ENCODE measurements around the gene DOK6. TPM values are rescaled to one million over a fixed set of nuclear protein-coding genes. Genes with fewer than 3 reads are reported as not detected.

Gene DOK6
- total and polyA plus RNA-seq, 9 of the 15 experiments (the other 6 are each of a cell fraction or from before 2014, with no cell fraction given), result not detected

GRCh38 chr18:69556228-69556627, 155.5 kb downstream of the DOK6 start:
- Histone ChIP-seq H3K79me2 (ENCODE audit: control insufficient read depth, insufficient read depth, low read length) (no peaks in the 10 kb centered on the region), H3K27ac (ENCODE audit: extremely low read depth, low read depth, low read length) (no peak overlapping the region), H3K9me3 (replicated peaks; ENCODE audit: control insufficient read depth, insufficient read depth, low read depth, low read length) (no peaks in the 10 kb centered on the region), H3K4me3 (no peak overlapping the region), H3K27me3 (ENCODE audit: control insufficient read depth in 2 of 2, insufficient read depth in 2 of 2, low read length in 2 of 2) (no peaks in the 10 kb centered on the region), H2AFZ (ENCODE audit: low read depth, low read length) (no peak overlapping the region), H4K20me1 (replicated peaks; ENCODE audit: control insufficient read depth, insufficient read depth, low read length) (no peaks in the 10 kb centered on the region), H3K9me1 (ENCODE audit: control insufficient read depth, insufficient read depth, low read length) (no peaks in the 10 kb centered on the region), H3K4me2 (ENCODE audit: insufficient read depth, low read length) (no peak overlapping the region), H3K36me3 (ENCODE audit: control insufficient read depth, insufficient read depth, low read length) (no peaks in the 10 kb centered on the region), H3K9ac (ENCODE audit: insufficient read depth in 1 of 2, low read depth in 2 of 2, low read length in 2 of 2) (no peak overlapping the region), H3K4me1 (replicated peaks in 1 of 2; ENCODE audit: control insufficient read depth in 2 of 2, insufficient read depth in 2 of 2, low read length in 2 of 2) (no peaks in the 10 kb centered on the region)
- ChIA-PET CTCF (ENCODE audit: low intra/inter-chr PET ratio) (no interaction called here), POLR2A (no interaction called here)
- no TSS peak for BruUV-seq (replicated peaks)
- ATAC-seq (no peak), FAIRE-seq (no peak), DNase-seq (ENCODE audit: extremely low read depth in 1 of 4, low spot score in 3 of 4) (no peak)
- TF ChIP-seq EP400 (IDR thresholded peaks at IDR 0.05) (no peak), MXI1 (IDR thresholded peaks at IDR 0.05; ENCODE audit: low read depth, low read length) (no peak), ZNF175 (CRISPR knock-in tag; IDR thresholded peaks at IDR 0.05; ENCODE audit: low read depth) (no peak), ATF6 (CRISPR knock-in tag; IDR thresholded peaks at IDR 0.05) (no peak)
- in situ Hi-C loops (cut with MboI), result no loop called here
- intact Hi-C loops (cut with micrococcal nuclease), result no loop called here
- 2% methylated on average over 3 of the region's 3 CpGs for WGBS (ENCODE audit: insufficient coverage, low coverage, missing lambda C conversion rate)

- H2AFZ ChIP-seq (ENCODE audit: low read depth, low read length), result no peak overlapping the region
- H3K79me2 ChIP-seq (ENCODE audit: control insufficient read depth, insufficient read depth, low read length), result no peaks in the 10 kb centered on the region
- no TSS peak for BruUV-seq (replicated peaks)
- intact Hi-C loops (cut with micrococcal nuclease), result no loop called here
- no peak overlapping the region for H3K4me3 ChIP-seq
- ATAC-seq, result no peak
- DNase-seq (ENCODE audit: extremely low read depth in 1 of 4, low spot score in 3 of 4), result no peak
- H3K9me1 ChIP-seq (ENCODE audit: control insufficient read depth, insufficient read depth, low read length), result no peaks in the 10 kb centered on the region
- H3K36me3 ChIP-seq (ENCODE audit: control insufficient read depth, insufficient read depth, low read length), result no peaks in the 10 kb centered on the region
- FAIRE-seq, result no peak
- ChIA-PET CTCF (ENCODE audit: low intra/inter-chr PET ratio) (no interaction called here), POLR2A (no interaction called here)
- TF ChIP-seq HNRNPK (IDR thresholded peaks at IDR 0.05; ENCODE audit: low read depth, low read length, poor library complexity, severe bottlenecking), result no peak
- TF ChIP-seq SRSF1 (IDR thresholded peaks at IDR 0.05; ENCODE audit: low read depth, low read length), result no peak
- TF ChIP-seq ZBTB1 (CRISPR knock-in tag; IDR thresholded peaks at IDR 0.05; ENCODE audit: borderline replicate concordance, low read depth), result no peak
- no peak for TF ChIP-seq ZNF212 (CRISPR knock-in tag; IDR thresholded peaks at IDR 0.05)
- TF ChIP-seq SPI1 (IDR thresholded peaks at IDR 0.05; ENCODE audit: borderline replicate concordance, low read depth, low read length), result no peak
- in situ Hi-C loops (cut with MboI), result no loop called here
- H4K20me1 ChIP-seq (replicated peaks; ENCODE audit: control insufficient read depth, insufficient read depth, low read length), result no peaks in the 10 kb centered on the region
- H3K27me3 ChIP-seq (ENCODE audit: control insufficient read depth in 2 of 2, insufficient read depth in 2 of 2, low read length in 2 of 2), result no peaks in the 10 kb centered on the region
- H3K9me3 ChIP-seq (replicated peaks; ENCODE audit: control insufficient read depth, insufficient read depth, low read depth, low read length), result no peaks in the 10 kb centered on the region
- no peak overlapping the region for H3K4me2 ChIP-seq (ENCODE audit: insufficient read depth, low read length)
- WGBS (ENCODE audit: insufficient coverage, low coverage, missing lambda C conversion rate), result 0% methylated on average over 4 of the region's 4 CpGs
- no peaks in the 10 kb centered on the region for H3K4me1 ChIP-seq (replicated peaks in 1 of 2; ENCODE audit: control insufficient read depth in 2 of 2, insufficient read depth in 2 of 2, low read length in 2 of 2)
- H3K27ac ChIP-seq (ENCODE audit: extremely low read depth, low read depth, low read length), result no peak overlapping the region
- H3K9ac ChIP-seq (ENCODE audit: insufficient read depth in 1 of 2, low read depth in 2 of 2, low read length in 2 of 2), result no peak overlapping the region
Measured at GRCh38 chr18:69557282-69557681, 156.6 kb downstream of the DOK6 start.
